ENCODE data around the gene STARD13.
"Not testable (repeated sequence)": the region's sequence is repeated elsewhere in the genome, so short reads cannot be mapped to it uniquely, and the experiment has no call there.

The STARD13 gene

DNA sequence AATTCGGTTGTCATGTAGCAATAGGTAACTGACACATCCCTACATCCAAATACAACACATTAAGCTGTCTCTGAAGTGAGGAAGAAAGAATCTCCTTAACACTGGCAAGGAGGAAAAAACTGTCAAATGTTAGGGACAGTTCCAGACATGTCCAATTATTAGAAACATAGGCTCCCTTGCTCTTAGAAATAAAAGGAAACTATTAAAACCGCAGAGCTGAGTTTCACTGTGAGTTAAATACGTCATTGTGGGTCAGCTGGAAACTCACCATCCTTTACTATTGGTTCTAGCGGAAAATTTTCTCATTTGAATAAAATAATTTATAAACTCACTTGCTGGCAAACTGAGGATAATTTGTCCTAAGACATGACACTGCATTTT lies 40.7 kb downstream of the STARD13 start:
- Histone ChIP-seq H3K9me3 (ENCODE audit: control insufficient read depth in 1 of 2, low read length in 2 of 2) (no peaks in the 10 kb centered on the region), H3K27ac (ENCODE audit: low read depth, low read length) (peak overlapping the region; percentile 21), H3K36me3 (ENCODE audit: control insufficient read depth in 1 of 2, insufficient read depth in 2 of 2, low read length in 2 of 2) (no peaks in the 10 kb centered on the region), H3K27me3 (ENCODE audit: control insufficient read depth in 1 of 2, insufficient read depth in 2 of 2, low read length in 2 of 2) (no peaks in the 10 kb centered on the region), H3K4me1 (ENCODE audit: control insufficient read depth in 1 of 2, insufficient read depth in 2 of 2, low read length in 2 of 2) (no peaks in the 10 kb centered on the region), H3K9ac (ENCODE audit: low read depth in 1 of 2, low read length in 2 of 2) (no peak overlapping the region), H3K4me3 (ENCODE audit: low read depth in 1 of 2, low read length in 2 of 2) (no peak overlapping the region)

DNA sequence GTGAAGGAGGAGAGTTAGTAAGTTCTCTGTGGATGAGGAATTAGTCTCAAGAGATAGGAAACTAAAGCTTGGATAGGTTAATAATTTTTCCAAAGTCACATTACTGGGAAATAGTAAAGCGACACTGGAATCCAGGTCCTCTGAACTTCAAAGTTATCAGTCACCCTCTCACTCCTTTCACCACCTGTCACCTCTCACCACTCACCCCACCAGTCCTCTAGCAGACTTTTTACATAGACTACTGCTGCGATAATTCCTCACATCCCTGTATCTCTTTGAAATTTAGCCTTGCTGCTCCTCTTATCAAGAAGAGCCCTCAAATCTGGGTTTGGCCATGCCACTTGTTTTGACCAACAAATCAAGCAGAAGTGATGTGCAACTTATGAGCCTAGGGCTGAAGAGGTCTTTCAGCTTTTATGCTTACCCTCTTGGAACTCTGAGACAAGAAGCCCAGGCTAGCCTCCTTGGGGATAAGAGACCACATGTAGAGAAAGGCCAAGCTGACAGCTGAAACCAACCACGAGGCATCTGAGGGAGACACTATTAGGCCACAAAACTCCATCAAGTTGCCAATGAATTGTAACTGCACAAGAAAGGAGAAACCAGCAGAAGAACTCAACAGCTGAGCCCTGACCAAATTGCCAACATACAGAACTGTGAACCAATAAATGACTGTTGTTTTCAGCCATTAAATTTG lies 41.2 kb downstream of the STARD13 start:
- no peak overlapping the region for H3K4me3 ChIP-seq (ENCODE audit: low read depth in 1 of 2, low read length in 2 of 2)
- H3K9ac ChIP-seq (ENCODE audit: low read depth in 1 of 2, low read length in 2 of 2) = no peak overlapping the region
- H3K27me3 ChIP-seq (ENCODE audit: control insufficient read depth in 1 of 2, insufficient read depth in 2 of 2, low read length in 2 of 2) = no peaks in the 10 kb centered on the region
- no peaks in the 10 kb centered on the region for H3K4me1 ChIP-seq (ENCODE audit: control insufficient read depth in 1 of 2, insufficient read depth in 2 of 2, low read length in 2 of 2)
- peak overlapping the region; percentile 21 for H3K27ac ChIP-seq (ENCODE audit: low read depth, low read length)
- no peaks in the 10 kb centered on the region for H3K9me3 ChIP-seq (ENCODE audit: control insufficient read depth in 1 of 2, low read length in 2 of 2)
- no peaks in the 10 kb centered on the region for H3K36me3 ChIP-seq (ENCODE audit: control insufficient read depth in 1 of 2, insufficient read depth in 2 of 2, low read length in 2 of 2)

GRCh38 chr13:33242984-33243617 lies 42.5 kb downstream of the STARD13 start:
- no peaks in the 10 kb centered on the region for H3K36me3 ChIP-seq (ENCODE audit: control insufficient read depth in 1 of 2, insufficient read depth in 2 of 2, low read length in 2 of 2)
- no peaks in the 10 kb centered on the region for H3K27me3 ChIP-seq (ENCODE audit: control insufficient read depth in 1 of 2, insufficient read depth in 2 of 2, low read length in 2 of 2)
- H3K9me3 ChIP-seq (ENCODE audit: control insufficient read depth in 1 of 2, low read length in 2 of 2) = no peaks in the 10 kb centered on the region
- H3K27ac ChIP-seq (ENCODE audit: low read depth, low read length) = no peak overlapping the region
- no peak overlapping the region for H3K4me3 ChIP-seq (ENCODE audit: low read depth in 1 of 2, low read length in 2 of 2)
- no peaks in the 10 kb centered on the region for H3K4me1 ChIP-seq (ENCODE audit: control insufficient read depth in 1 of 2, insufficient read depth in 2 of 2, low read length in 2 of 2)
- no peak overlapping the region for H3K9ac ChIP-seq (ENCODE audit: low read depth in 1 of 2, low read length in 2 of 2)

GRCh38 chr13:33242372-33242771 lies 43.2 kb downstream of the STARD13 start:
- not testable (repeated sequence) for H3K27me3 ChIP-seq (ENCODE audit: control insufficient read depth in 1 of 2, insufficient read depth in 2 of 2, low read length in 2 of 2); H3K36me3 ChIP-seq (ENCODE audit: control insufficient read depth in 1 of 2, insufficient read depth in 2 of 2, low read length in 2 of 2); H3K27ac ChIP-seq (ENCODE audit: low read depth, low read length); H3K4me3 ChIP-seq (ENCODE audit: low read depth in 1 of 2, low read length in 2 of 2); H3K9ac ChIP-seq (ENCODE audit: low read depth in 1 of 2, low read length in 2 of 2); H3K4me1 ChIP-seq (ENCODE audit: control insufficient read depth in 1 of 2, insufficient read depth in 2 of 2, low read length in 2 of 2); H3K9me3 ChIP-seq (ENCODE audit: control insufficient read depth in 1 of 2, low read length in 2 of 2)

DNA sequence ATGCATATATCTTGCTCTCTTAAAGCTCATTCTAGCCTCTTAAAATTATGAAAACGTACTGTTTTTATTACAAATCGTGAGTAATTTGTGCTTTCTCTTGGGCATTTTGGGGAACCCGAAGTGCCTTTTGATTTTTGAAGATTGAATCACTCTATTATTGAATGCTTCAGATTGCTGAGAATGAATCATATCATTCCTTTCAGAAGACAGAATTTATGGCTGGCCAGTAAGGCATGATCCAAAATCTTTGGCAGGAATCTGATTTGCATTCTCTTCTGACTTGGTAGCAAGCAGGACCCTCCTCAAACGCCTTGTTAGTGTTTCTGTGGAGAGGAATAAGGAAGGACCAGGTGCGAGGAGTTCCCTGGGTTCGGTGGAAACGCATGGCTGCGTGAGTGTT lies 49.5 kb downstream of the STARD13 start:
- H3K27me3 ChIP-seq (ENCODE audit: control insufficient read depth in 1 of 2, insufficient read depth in 2 of 2, low read length in 2 of 2) = no peaks in the 10 kb centered on the region
- no peak overlapping the region for H3K27ac ChIP-seq (ENCODE audit: low read depth, low read length)
- no peaks in the 10 kb centered on the region for H3K4me1 ChIP-seq (ENCODE audit: control insufficient read depth in 1 of 2, insufficient read depth in 2 of 2, low read length in 2 of 2)

GRCh38 chr13:33235564-33235963 lies 50.0 kb downstream of the STARD13 start:
- Histone ChIP-seq H3K27ac (ENCODE audit: low read depth, low read length) (no peak overlapping the region), H3K4me3 (ENCODE audit: low read depth in 1 of 2, low read length in 2 of 2) (no peak overlapping the region), H3K9me3 (ENCODE audit: control insufficient read depth in 1 of 2, low read length in 2 of 2) (peaks cover 6 to 11% of the 10 kb centered on the region in 2 donors), H3K4me1 (ENCODE audit: control insufficient read depth in 1 of 2, insufficient read depth in 2 of 2, low read length in 2 of 2) (peaks cover 0 to 2% of the 10 kb centered on the region in 2 donors), H3K27me3 (ENCODE audit: control insufficient read depth in 1 of 2, insufficient read depth in 2 of 2, low read length in 2 of 2) (no peaks in the 10 kb centered on the region), H3K9ac (ENCODE audit: low read depth in 1 of 2, low read length in 2 of 2) (no peak overlapping the region), H3K36me3 (ENCODE audit: control insufficient read depth in 1 of 2, insufficient read depth in 2 of 2, low read length in 2 of 2) (peaks cover 0 to 7% of the 10 kb centered on the region in 2 donors)

More for the DNA sequence above, 49.5 kb downstream of the STARD13 start:
- Histone ChIP-seq H3K4me3 (ENCODE audit: low read depth in 1 of 2, low read length in 2 of 2) (no peak overlapping the region), H3K9me3 (ENCODE audit: control insufficient read depth in 1 of 2, low read length in 2 of 2) (peaks cover 6 to 11% of the 10 kb centered on the region in 2 donors), H3K36me3 (ENCODE audit: control insufficient read depth in 1 of 2, insufficient read depth in 2 of 2, low read length in 2 of 2) (peaks cover 0 to 7% of the 10 kb centered on the region in 2 donors), H3K9ac (ENCODE audit: low read depth in 1 of 2, low read length in 2 of 2) (no peak overlapping the region)

- H3K4me3 ChIP-seq (ENCODE audit: low read depth in 1 of 2, low read length in 2 of 2) = no peak overlapping the region
- no peak overlapping the region for H3K27ac ChIP-seq (ENCODE audit: low read depth, low read length)
- H3K9me3 ChIP-seq (ENCODE audit: control insufficient read depth in 1 of 2, low read length in 2 of 2) = peaks cover 6 to 11% of the 10 kb centered on the region in 2 donors
Observed at GRCh38 chr13:33235078-33235477, 50.5 kb downstream of the STARD13 start.

DNA sequence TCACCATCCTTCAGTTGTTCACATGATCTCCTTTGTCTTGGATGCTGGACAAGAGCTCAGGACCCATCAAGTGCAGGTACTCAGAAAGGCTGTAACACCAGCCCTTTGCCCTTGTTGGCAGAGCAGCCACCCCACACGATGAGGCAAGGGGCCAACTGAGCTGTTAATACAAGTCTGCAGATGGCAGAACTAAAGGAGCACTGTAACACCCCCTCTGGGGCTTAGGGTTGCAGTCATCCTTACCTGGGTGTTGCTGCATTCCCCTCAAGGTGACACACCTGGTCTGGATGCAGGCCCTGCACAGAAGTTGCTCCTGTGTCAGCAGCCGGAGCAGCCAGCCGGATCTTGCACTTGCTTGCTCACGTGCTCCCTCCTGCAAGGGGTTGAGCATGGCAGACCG lies 52.0 kb downstream of the STARD13 start:
- Histone ChIP-seq H3K27ac (ENCODE audit: low read depth, low read length) (no peak overlapping the region), H3K9ac (ENCODE audit: low read depth in 1 of 2, low read length in 2 of 2) (no peak overlapping the region), H3K4me1 (ENCODE audit: control insufficient read depth in 1 of 2, insufficient read depth in 2 of 2, low read length in 2 of 2) (peaks cover 4 to 21% of the 10 kb centered on the region in 2 donors), H3K27me3 (ENCODE audit: control insufficient read depth in 1 of 2, insufficient read depth in 2 of 2, low read length in 2 of 2) (no peaks in the 10 kb centered on the region), H3K4me3 (ENCODE audit: low read depth in 1 of 2, low read length in 2 of 2) (no peak overlapping the region), H3K9me3 (ENCODE audit: control insufficient read depth in 1 of 2, low read length in 2 of 2) (peaks cover 6 to 11% of the 10 kb centered on the region in 2 donors), H3K36me3 (ENCODE audit: control insufficient read depth in 1 of 2, insufficient read depth in 2 of 2, low read length in 2 of 2) (peaks cover 0 to 7% of the 10 kb centered on the region in 2 donors)

More at GRCh38 chr13:33235078-33235477, 50.5 kb downstream of the STARD13 start:
- H3K27me3 ChIP-seq (ENCODE audit: control insufficient read depth in 1 of 2, insufficient read depth in 2 of 2, low read length in 2 of 2) = no peaks in the 10 kb centered on the region
- peaks cover 0 to 6% of the 10 kb centered on the region in 2 donors for H3K4me1 ChIP-seq (ENCODE audit: control insufficient read depth in 1 of 2, insufficient read depth in 2 of 2, low read length in 2 of 2)
- peaks cover 0 to 7% of the 10 kb centered on the region in 2 donors for H3K36me3 ChIP-seq (ENCODE audit: control insufficient read depth in 1 of 2, insufficient read depth in 2 of 2, low read length in 2 of 2)
- no peak overlapping the region for H3K9ac ChIP-seq (ENCODE audit: low read depth in 1 of 2, low read length in 2 of 2)

DNA sequence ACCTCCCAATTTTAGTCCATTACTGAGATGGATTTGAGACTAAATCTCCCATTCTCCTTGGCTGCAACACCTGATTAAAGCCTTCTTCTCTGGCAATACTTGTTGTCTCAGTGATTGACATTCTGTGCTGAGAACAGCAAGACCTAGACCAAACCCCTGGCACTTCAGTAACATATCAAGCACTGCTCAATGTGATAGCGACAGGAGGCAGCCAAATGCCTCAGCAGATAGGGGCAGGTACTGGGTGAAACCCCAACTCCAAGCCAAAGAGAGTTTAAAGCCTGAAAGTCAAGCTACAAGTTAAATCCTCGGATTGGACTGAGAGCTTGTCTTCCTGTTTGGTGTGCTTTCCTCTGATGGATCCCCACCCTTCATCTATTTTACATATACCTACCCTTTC lies 52.7 kb downstream of the STARD13 start:
- Histone ChIP-seq H3K4me3 (ENCODE audit: low read depth in 1 of 2, low read length in 2 of 2) (no peak overlapping the region), H3K9ac (ENCODE audit: low read depth in 1 of 2, low read length in 2 of 2) (no peak overlapping the region), H3K9me3 (ENCODE audit: control insufficient read depth in 1 of 2, low read length in 2 of 2) (peaks cover 6 to 11% of the 10 kb centered on the region in 2 donors), H3K27ac (ENCODE audit: low read depth, low read length) (no peak overlapping the region), H3K4me1 (ENCODE audit: control insufficient read depth in 1 of 2, insufficient read depth in 2 of 2, low read length in 2 of 2) (peaks cover 7 to 21% of the 10 kb centered on the region in 2 donors), H3K36me3 (ENCODE audit: control insufficient read depth in 1 of 2, insufficient read depth in 2 of 2, low read length in 2 of 2) (peaks cover 0 to 7% of the 10 kb centered on the region in 2 donors), H3K27me3 (ENCODE audit: control insufficient read depth in 1 of 2, insufficient read depth in 2 of 2, low read length in 2 of 2) (no peaks in the 10 kb centered on the region)

DNA sequence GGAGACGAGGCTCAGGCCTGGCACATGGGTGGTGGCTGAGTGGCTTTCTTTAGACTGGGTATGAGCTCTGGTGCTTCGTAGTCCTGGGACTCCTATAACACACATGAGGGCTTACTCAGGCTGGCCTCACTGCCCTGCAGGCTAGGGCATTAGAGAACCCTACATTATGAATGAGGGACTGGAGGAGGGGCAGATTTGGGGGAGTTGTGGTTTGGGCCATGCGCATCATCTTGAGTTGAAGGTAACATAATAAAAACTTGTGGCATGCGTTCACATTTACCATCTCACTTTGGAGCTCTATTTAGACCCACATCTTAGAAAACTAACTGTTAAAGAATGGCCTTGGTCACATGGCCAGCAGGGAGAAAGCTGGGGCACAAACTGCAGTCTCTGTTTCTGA lies 54.2 kb downstream of the STARD13 start:
- H3K9ac ChIP-seq (ENCODE audit: low read depth in 1 of 2, low read length in 2 of 2) = no peak overlapping the region
- H3K9me3 ChIP-seq (ENCODE audit: control insufficient read depth in 1 of 2, low read length in 2 of 2) = peaks cover 6 to 11% of the 10 kb centered on the region in 2 donors
- peaks cover 7 to 21% of the 10 kb centered on the region in 2 donors for H3K4me1 ChIP-seq (ENCODE audit: control insufficient read depth in 1 of 2, insufficient read depth in 2 of 2, low read length in 2 of 2)
- no peak overlapping the region for H3K27ac ChIP-seq (ENCODE audit: low read depth, low read length)
- no peak overlapping the region for H3K4me3 ChIP-seq (ENCODE audit: low read depth in 1 of 2, low read length in 2 of 2)
- H3K27me3 ChIP-seq (ENCODE audit: control insufficient read depth in 1 of 2, insufficient read depth in 2 of 2, low read length in 2 of 2) = no peaks in the 10 kb centered on the region
- peaks cover 0 to 7% of the 10 kb centered on the region in 2 donors for H3K36me3 ChIP-seq (ENCODE audit: control insufficient read depth in 1 of 2, insufficient read depth in 2 of 2, low read length in 2 of 2)
